ENCODE data around the gene DCAF8L1. TPM values are rescaled to one million over a fixed set of nuclear protein-coding genes. Genes with fewer than 3 reads are reported as not detected.

DCAF8L1 gene
- total RNA-seq, 1 donor from 2014 or later: not detected

- no peak for TF ChIP-seq CTCF (IDR thresholded peaks at IDR 0.05; ENCODE audit: insufficient read depth, low read length, poor library complexity, severe bottlenecking)
- no peak for DNase-seq (ENCODE audit: low read depth)
- no peak overlapping the region for H3K4me3 ChIP-seq (ENCODE audit: low read depth, low read length)
- H3K27me3 ChIP-seq (ENCODE audit: control insufficient read depth, insufficient read depth, low read length): no peaks in the 10 kb centered on the region
- no peaks in the 10 kb centered on the region for H3K36me3 ChIP-seq (ENCODE audit: control insufficient read depth, insufficient read depth, low read length)
Observed at GRCh38 chrX:27953171-27953570, 28.1 kb downstream of the DCAF8L1 start.

GRCh38 chrX:27933361-27933760 is 47.9 kb downstream of the DCAF8L1 start:
- H3K27me3 ChIP-seq (ENCODE audit: control insufficient read depth, insufficient read depth, low read length): no peaks in the 10 kb centered on the region
- no peak for TF ChIP-seq CTCF (IDR thresholded peaks at IDR 0.05; ENCODE audit: insufficient read depth, low read length, poor library complexity, severe bottlenecking)
- no peak overlapping the region for H3K4me3 ChIP-seq (ENCODE audit: low read depth, low read length)
- no peak for DNase-seq (ENCODE audit: low read depth)
- H3K36me3 ChIP-seq (ENCODE audit: control insufficient read depth, insufficient read depth, low read length): no peaks in the 10 kb centered on the region

Other genes starting within 250 kb of the DCAF8L1 start
- gene MAGEB10, start 173.5 kb downstream of the DCAF8L1 start, total RNA-seq: not detected in 2 replicates

Data from kidney epithelial cell (primary cell).